Psoas muscle (tissue), 8 donors: ENCODE data around the gene FOXP3. TPM values are rescaled to one million over a fixed set of nuclear protein-coding genes. Genes with fewer than 3 reads are reported as not detected.

ENCODE experiments used
- ATAC-seq, 4 donors: fragments of 200-7000 bp; cut with Tn5 transposase; one replicate each; pipeline ENCODE4 v1.9.1; 2020; ENCODE audit warnings: moderate library complexity in 3 of 4, mild to moderate bottlenecking in 2 of 4
- DNase-seq, 2 donors: peaks; one replicate each; pipeline ENCODE4 v3.0.0-alpha.2; 2020
- H3K27ac ChIP-seq: fragments of 200-600 bp; one replicate; pipeline ENCODE4 v1.8.0; 2022
- H3K27me3 ChIP-seq, 3 donors: fragments of 200-600 bp in 1 of 3; one replicate each; pipeline versions ENCODE4 v1.6.1 to v1.8.0; 2013 to 2022; ENCODE audit warnings: low read length in 2 of 3, mild to moderate bottlenecking in 2 of 3, moderate library complexity in 1 of 3; ENCODE audit not compliant: insufficient read depth in 3 of 3
- H3K36me3 ChIP-seq, 2 donors: fragments of 200-600 bp in 1 of 2; one replicate each; pipeline versions ENCODE4 v1.6.1 to v1.8.0; 2013 to 2022; ENCODE audit warnings: low read depth in 1 of 2, mild to moderate bottlenecking in 1 of 2, moderate library complexity in 1 of 2; ENCODE audit not compliant: insufficient read depth in 1 of 2
- H3K4me1 ChIP-seq: fragments of 200-600 bp; one replicate; pipeline ENCODE4 v1.8.0; 2022
- H3K4me3 ChIP-seq: fragments of 200-600 bp; one replicate; pipeline ENCODE4 v1.8.0; 2022; ENCODE audit warnings: mild to moderate bottlenecking
- H3K9me3 ChIP-seq: fragments of 200-600 bp; one replicate; pipeline ENCODE4 v1.8.0; 2022
- CTCF ChIP-seq: fragments of 200-600 bp; IDR thresholded peaks from one replicate; pipeline ENCODE4 v1.8.0; 2022; ENCODE audit warnings: antibody characterized with exemption
- WGBS, 3 donors: extraction: QIAGEN DNeasy Blood & Tissue Kit; methylation state at CpG; one replicate each; pipeline versions ENCODE4 v1.1.6 to v1.1.7; 2013; 5-methylcytosine and 5-hydroxymethylcytosine counted together
- intact Hi-C, 2 donors: fragments of 100-400 bp; cut with DNase I; formaldehyde crosslinking; loops; one replicate each; pipeline versions ENCODE4 v1.11.0 to v1.14.2; 2022
- polyA plus RNA-seq, 3 donors: library from polyadenylated mRNA; stranded (reverse); fragments of 200-250 nt; gene quantifications; one replicate each; pipeline ENCODE4 v1.2.3, GENCODE V29; 2013
- total RNA-seq, 4 donors: library from RNA; stranded (reverse); fragmentation: NEBNext Ultra II Directional in 2 of 4; extraction: Animal tissue kit (Norgen Biotek cat#: 25700) in 2 of 4; gene quantifications; one replicate each; pipeline versions ENCODE4 v1.2.1 to v1.2.4, GENCODE V29; 2021 to 2023
- donor health status: healthy with polysubstance abuse.
- donor health status: DM: no; HTN: no; CAD: no; lungs with moderate emphysema.
- donor health status: Bipolar disorder and iron deficiency.
- donor health status: healthy.
- donor health status: DM: yes; HTN: yes; CAD: no.
- donor health status: DM: no; HTN: no; CAD: no.
- donor health status: DM: no; HTN: no; CAD: no.
- donor health status: DM: yes; HTN: yes; CAD: no.

Gene FOXP3
- total and polyA plus RNA-seq, 7 donors: 0.03 to 0.05 TPM; not detected in 5

- no peaks in the 10 kb centered on the region for H3K36me3 ChIP-seq
- ATAC-seq (no peak), DNase-seq (no peak)
- no peaks in the 10 kb centered on the region for H3K4me1 ChIP-seq
- H3K9me3 ChIP-seq: no peaks in the 10 kb centered on the region
- no peak for TF ChIP-seq CTCF
- 74 to 84% (median 78%) methylated on average over 11 to 17 of the region's 17 CpGs for WGBS, 3 donors
- intact Hi-C loops: loop anchor here in 1 of 2 donors (5.0 to 10.0 kb wide), 2 partner anchors 460 to 542 kb away; no protein-coding TSS in a partner anchor
- H3K27ac ChIP-seq: no peak overlapping the region
- H3K27me3 ChIP-seq: peaks cover 0 to 5% (median 0%) of the 10 kb centered on the region in 3 donors
- no peak overlapping the region for H3K4me3 ChIP-seq
Measured at GRCh38 chrX:49292400-49293362, 28.2 kb upstream of the FOXP3 start.

GRCh38 chrX:49291615-49292337, 27.3 kb upstream of the FOXP3 start:
- Histone ChIP-seq H3K4me3 (no peak overlapping the region), H3K27ac (no peak overlapping the region), H3K36me3 (no peaks in the 10 kb centered on the region), H3K4me1 (no peaks in the 10 kb centered on the region), H3K27me3 (peaks cover 0 to 8% (median 0%) of the 10 kb centered on the region in 3 donors), H3K9me3 (no peaks in the 10 kb centered on the region)
- TF ChIP-seq CTCF: peak; percentile 54
- WGBS, 3 donors: 21 to 30% (median 23%) methylated on average over 10 to 11 of the region's 11 CpGs
- peak; percentile 58 to 79 (median 66) for ATAC-seq
- peak; percentile 37 to 69 for DNase-seq
- intact Hi-C loops: loop anchor here in 1 of 2 donors (5.0 to 10.0 kb wide), 2 partner anchors 461 to 543 kb away; no protein-coding TSS in a partner anchor

- no peaks in the 10 kb centered on the region for H3K9me3 ChIP-seq
- no peaks in the 10 kb centered on the region for H3K36me3 ChIP-seq
- H3K27me3 ChIP-seq: peaks cover 0 to 13% (median 0%) of the 10 kb centered on the region in 3 donors
- TF ChIP-seq CTCF: no peak
- no peak overlapping the region for H3K27ac ChIP-seq
- ATAC-seq (no peak), DNase-seq (no peak)
- H3K4me1 ChIP-seq: no peaks in the 10 kb centered on the region
- no peak overlapping the region for H3K4me3 ChIP-seq
- intact Hi-C loops: loop anchor here in 1 of 2 donors (5.0 to 10.0 kb wide), 2 partner anchors 462 to 545 kb away; no protein-coding TSS in a partner anchor
- 61 to 86% (median 68%) methylated on average over 5 to 7 of the region's 7 CpGs for WGBS, 3 donors
Measured at GRCh38 chrX:49290215-49290614, 25.7 kb upstream of the FOXP3 start.

- no peak for TF ChIP-seq CTCF
- H3K36me3 ChIP-seq: no peaks in the 10 kb centered on the region
- intact Hi-C loops: no loop called here
- H3K27me3 ChIP-seq: peaks cover 0 to 13% (median 0%) of the 10 kb centered on the region in 3 donors
- DNase-seq (no peak), ATAC-seq (no peak)
- H3K9me3 ChIP-seq: no peaks in the 10 kb centered on the region
- 80 to 100% (median 84%) methylated on average over 1 of the region's 1 CpG for WGBS, 3 donors
- no peak overlapping the region for H3K4me3 ChIP-seq
- no peaks in the 10 kb centered on the region for H3K4me1 ChIP-seq
- no peak overlapping the region for H3K27ac ChIP-seq
Measured at GRCh38 chrX:49287665-49288064, 23.2 kb upstream of the FOXP3 start.
